Vagina (tissue), 2 donors: ENCODE results near the gene CACNG1. TPM values are rescaled to one million over a fixed set of nuclear protein-coding genes. Genes with fewer than 3 reads are reported as not detected.

Experiments used
- DNase-seq, 2 donors: peaks; one replicate each; pipeline ENCODE4 v3.0.0-alpha.2; 2017; ENCODE audit errors: extremely low spot score in 2 of 2
- H3K27ac ChIP-seq: fragments of 200-600 bp; sonication (generic); one replicate; pipeline ENCODE4 v1.5.1; 2019
- H3K27me3 ChIP-seq: fragments of 200-600 bp; sonication (generic); one replicate; pipeline ENCODE4 v1.5.1; 2019
- H3K36me3 ChIP-seq, 2 donors: fragments of 200-600 bp; sonication (generic); one replicate each; pipeline ENCODE4 v1.5.1; 2017 to 2019
- H3K4me1 ChIP-seq: fragments of 200-600 bp; sonication (generic); one replicate; pipeline ENCODE4 v1.5.1; 2019
- H3K4me3 ChIP-seq, 2 donors: fragments of 200-600 bp; sonication (generic); 1 replicate in 1 of 2; 2 replicates in 1 of 2; pipeline ENCODE4 v1.5.1; 2016 to 2019
- H3K9me3 ChIP-seq: fragments of 200-600 bp; sonication (generic); one replicate; pipeline ENCODE4 v1.5.1; 2019
- POLR2A ChIP-seq, 2 donors: fragments of 450-650 bp; IDR thresholded peaks; one replicate each; pipeline ENCODE4 v1.6.1; 2017; ENCODE audit warnings: antibody characterized with exemption in 2 of 2, mild to moderate bottlenecking in 2 of 2, moderate library complexity in 2 of 2
- POLR2AphosphoS5 ChIP-seq, 2 donors: sonication (generic); formaldehyde crosslinking; IDR thresholded peaks; one replicate each; pipeline ENCODE4 v1.9.0; 2017; ENCODE audit warnings: antibody characterized with exemption in 2 of 2, mild to moderate bottlenecking in 2 of 2, low read depth in 1 of 2; ENCODE audit not compliant: insufficient read depth in 1 of 2
- intact Hi-C: fragments of 100-400 bp; cut with DNase I; formaldehyde crosslinking; loops from one replicate; pipeline ENCODE4 v1.15.1; 2023
- total RNA-seq: library from RNA; depleted of rRNA; stranded (reverse); fragments of >200 nt; gene quantifications from one replicate; pipeline ENCODE4 v1.2.3, GENCODE V29; 2016
- TF ChIP-seq, protein P1 (sequence below), 3 experiments: fragments of 450-650 bp in 2 of 3; fragments of 200-600 bp in 1 of 3; sonication (generic) in 1 of 3; IDR thresholded peaks; one replicate each; pipeline ENCODE4 v1.5.1; 2017 to 2019; ENCODE audit warnings: antibody characterized with exemption in 3 of 3, mild to moderate bottlenecking in 2 of 3, moderate library complexity in 2 of 3

CACNG1 gene
- total RNA-seq, 1 donor from 2014 or later = not detected

DNA sequence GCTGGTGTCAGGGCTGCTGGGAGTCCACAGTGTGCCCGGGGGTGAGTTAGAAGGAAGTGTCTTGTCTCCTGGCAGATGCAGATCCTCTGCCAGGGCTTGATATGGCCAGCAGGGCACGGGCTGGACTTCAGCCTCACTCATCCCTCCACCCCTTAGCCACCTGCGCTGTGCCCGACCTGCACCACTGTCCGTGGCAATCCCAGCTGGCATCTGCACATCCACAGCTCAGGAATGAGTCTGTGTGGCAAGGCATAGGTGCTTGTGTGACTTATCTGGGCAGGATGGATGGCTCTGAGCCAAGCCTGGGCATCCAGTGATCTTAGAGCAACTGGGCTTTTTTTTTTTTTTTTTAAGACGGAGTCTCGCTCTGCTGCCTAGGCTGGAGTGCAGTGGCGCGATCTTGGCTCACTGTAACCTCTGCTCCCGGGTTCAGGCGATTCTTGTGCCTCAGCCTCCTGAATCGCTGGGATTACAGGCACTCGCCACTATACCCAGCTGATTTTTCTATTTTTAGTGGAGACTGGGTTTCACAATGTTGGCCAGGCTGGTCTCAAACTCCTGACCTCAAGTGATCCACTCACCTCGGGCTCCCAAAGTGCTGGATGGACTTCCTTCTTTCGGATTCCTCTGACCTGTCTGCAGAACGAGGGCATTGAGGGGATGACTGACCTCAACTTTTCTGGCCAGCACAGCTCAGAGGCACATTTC, 22.5 kb upstream of the CACNG1 start:
- TF ChIP-seq, protein P1, sequence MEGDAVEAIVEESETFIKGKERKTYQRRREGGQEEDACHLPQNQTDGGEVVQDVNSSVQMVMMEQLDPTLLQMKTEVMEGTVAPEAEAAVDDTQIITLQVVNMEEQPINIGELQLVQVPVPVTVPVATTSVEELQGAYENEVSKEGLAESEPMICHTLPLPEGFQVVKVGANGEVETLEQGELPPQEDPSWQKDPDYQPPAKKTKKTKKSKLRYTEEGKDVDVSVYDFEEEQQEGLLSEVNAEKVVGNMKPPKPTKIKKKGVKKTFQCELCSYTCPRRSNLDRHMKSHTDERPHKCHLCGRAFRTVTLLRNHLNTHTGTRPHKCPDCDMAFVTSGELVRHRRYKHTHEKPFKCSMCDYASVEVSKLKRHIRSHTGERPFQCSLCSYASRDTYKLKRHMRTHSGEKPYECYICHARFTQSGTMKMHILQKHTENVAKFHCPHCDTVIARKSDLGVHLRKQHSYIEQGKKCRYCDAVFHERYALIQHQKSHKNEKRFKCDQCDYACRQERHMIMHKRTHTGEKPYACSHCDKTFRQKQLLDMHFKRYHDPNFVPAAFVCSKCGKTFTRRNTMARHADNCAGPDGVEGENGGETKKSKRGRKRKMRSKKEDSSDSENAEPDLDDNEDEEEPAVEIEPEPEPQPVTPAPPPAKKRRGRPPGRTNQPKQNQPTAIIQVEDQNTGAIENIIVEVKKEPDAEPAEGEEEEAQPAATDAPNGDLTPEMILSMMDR (IDR thresholded peaks at IDR 0.05) = no peak
- TF ChIP-seq POLR2AphosphoS5 (IDR thresholded peaks at IDR 0.05; ENCODE audit: insufficient read depth in 1 of 2, low read depth in 1 of 2) (no peak), POLR2A (IDR thresholded peaks at IDR 0.05) (no peak)
- no peaks in the 10 kb centered on the region for H3K4me1 ChIP-seq
- intact Hi-C loops = no loop called here
- H3K27me3 ChIP-seq = no peaks in the 10 kb centered on the region
- no peak overlapping the region for H3K4me3 ChIP-seq
- no peaks in the 10 kb centered on the region for H3K9me3 ChIP-seq
- no peak overlapping the region for H3K27ac ChIP-seq
- H3K36me3 ChIP-seq = no peaks in the 10 kb centered on the region
- no peak for DNase-seq

GRCh38 chr17:67022451-67022810, 21.9 kb upstream of the CACNG1 start:
- Histone ChIP-seq H3K27ac (no peak overlapping the region), H3K27me3 (no peaks in the 10 kb centered on the region), H3K36me3 (no peaks in the 10 kb centered on the region), H3K4me1 (no peaks in the 10 kb centered on the region), H3K4me3 (no peak overlapping the region), H3K9me3 (no peaks in the 10 kb centered on the region)
- TF ChIP-seq POLR2A (IDR thresholded peaks at IDR 0.05) (no peak), POLR2AphosphoS5 (IDR thresholded peaks at IDR 0.05; ENCODE audit: insufficient read depth in 1 of 2, low read depth in 1 of 2) (no peak)
- TF ChIP-seq, protein P1 (IDR thresholded peaks at IDR 0.05) = no peak
- intact Hi-C loops = no loop called here
- no peak for DNase-seq

- H3K27ac ChIP-seq = no peak overlapping the region
Observed at GRCh38 chr17:67024736-67025135, 19.6 kb upstream of the CACNG1 start.

GRCh38 chr17:67025216-67025792, 19.1 kb upstream of the CACNG1 start:
- H3K4me1 ChIP-seq = no peaks in the 10 kb centered on the region
- no peaks in the 10 kb centered on the region for H3K9me3 ChIP-seq
- no peak for DNase-seq
- H3K4me3 ChIP-seq = no peak overlapping the region
- TF ChIP-seq, protein P1 (IDR thresholded peaks at IDR 0.05) = no peak
- no peak for TF ChIP-seq POLR2AphosphoS5 (IDR thresholded peaks at IDR 0.05; ENCODE audit: insufficient read depth in 1 of 2, low read depth in 1 of 2)
- no peak for TF ChIP-seq POLR2A (IDR thresholded peaks at IDR 0.05)
- H3K36me3 ChIP-seq = no peaks in the 10 kb centered on the region
- no peak overlapping the region for H3K27ac ChIP-seq
- H3K27me3 ChIP-seq = no peaks in the 10 kb centered on the region
- intact Hi-C loops = no loop called here

More at GRCh38 chr17:67024736-67025135, 19.6 kb upstream of the CACNG1 start:
- Histone ChIP-seq H3K4me3 (no peak overlapping the region), H3K27me3 (no peaks in the 10 kb centered on the region), H3K9me3 (no peaks in the 10 kb centered on the region), H3K4me1 (no peaks in the 10 kb centered on the region), H3K36me3 (no peaks in the 10 kb centered on the region)
- TF ChIP-seq, protein P1 (IDR thresholded peaks at IDR 0.05) = no peak
- no peak for TF ChIP-seq POLR2A (IDR thresholded peaks at IDR 0.05)
- TF ChIP-seq POLR2AphosphoS5 (IDR thresholded peaks at IDR 0.05; ENCODE audit: insufficient read depth in 1 of 2, low read depth in 1 of 2) = no peak
- intact Hi-C loops = no loop called here
- no peak for DNase-seq

- intact Hi-C loops = no loop called here
- no peak overlapping the region for H3K27ac ChIP-seq
- no peaks in the 10 kb centered on the region for H3K9me3 ChIP-seq
- TF ChIP-seq POLR2A (IDR thresholded peaks at IDR 0.05) (no peak), POLR2AphosphoS5 (IDR thresholded peaks at IDR 0.05; ENCODE audit: insufficient read depth in 1 of 2, low read depth in 1 of 2) (no peak)
- TF ChIP-seq, protein P1 (IDR thresholded peaks at IDR 0.05) = no peak
- no peaks in the 10 kb centered on the region for H3K27me3 ChIP-seq
- no peak overlapping the region for H3K4me3 ChIP-seq
- no peak for DNase-seq
- no peaks in the 10 kb centered on the region for H3K4me1 ChIP-seq
- H3K36me3 ChIP-seq = no peaks in the 10 kb centered on the region
Observed at GRCh38 chr17:67026341-67026740, 18.0 kb upstream of the CACNG1 start.
